Hematopoietic multipotent progenitor cell treated with erythropoietin and hydrocortisone succinate and interleukin-3 and kit ligand, for 17 days (in vitro differentiated cells): Measurements from ENCODE around the gene NT5DC2.

Experiments
- DNase-seq: peaks from one replicate; pipeline ENCODE4 v3.0.0-alpha.2; 2015; ENCODE audit warnings: low spot score

Gene NT5DC2

DNA sequence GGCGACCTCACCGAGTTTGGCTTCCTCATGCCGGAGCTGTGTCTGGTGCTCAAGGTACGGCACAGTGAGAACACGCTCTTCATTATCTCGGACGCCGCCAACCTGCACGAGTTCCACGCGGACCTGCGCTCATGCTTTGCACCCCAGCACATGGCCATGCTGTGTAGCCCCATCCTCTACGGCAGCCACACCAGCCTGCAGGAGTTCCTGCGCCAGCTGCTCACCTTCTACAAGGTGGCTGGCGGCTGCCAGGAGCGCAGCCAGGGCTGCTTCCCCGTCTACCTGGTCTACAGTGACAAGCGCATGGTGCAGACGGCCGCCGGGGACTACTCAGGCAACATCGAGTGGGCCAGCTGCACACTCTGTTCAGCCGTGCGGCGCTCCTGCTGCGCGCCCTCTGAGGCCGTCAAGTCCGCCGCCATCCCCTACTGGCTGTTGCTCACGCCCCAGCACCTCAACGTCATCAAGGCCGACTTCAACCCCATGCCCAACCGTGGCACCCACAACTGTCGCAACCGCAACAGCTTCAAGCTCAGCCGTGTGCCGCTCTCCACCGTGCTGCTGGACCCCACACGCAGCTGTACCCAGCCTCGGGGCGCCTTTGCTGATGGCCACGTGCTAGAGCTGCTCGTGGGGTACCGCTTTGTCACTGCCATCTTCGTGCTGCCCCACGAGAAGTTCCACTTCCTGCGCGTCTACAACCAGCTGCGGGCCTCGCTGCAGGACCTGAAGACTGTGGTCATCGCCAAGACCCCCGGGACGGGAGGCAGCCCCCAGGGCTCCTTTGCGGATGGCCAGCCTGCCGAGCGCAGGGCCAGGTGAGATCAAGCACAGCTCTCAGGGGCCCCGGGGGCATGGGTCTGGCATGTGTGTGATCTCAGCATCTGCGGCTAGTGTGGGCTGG lies 45.6 kb downstream of the NT5DC2 start:
- no peak for DNase-seq

DNA sequence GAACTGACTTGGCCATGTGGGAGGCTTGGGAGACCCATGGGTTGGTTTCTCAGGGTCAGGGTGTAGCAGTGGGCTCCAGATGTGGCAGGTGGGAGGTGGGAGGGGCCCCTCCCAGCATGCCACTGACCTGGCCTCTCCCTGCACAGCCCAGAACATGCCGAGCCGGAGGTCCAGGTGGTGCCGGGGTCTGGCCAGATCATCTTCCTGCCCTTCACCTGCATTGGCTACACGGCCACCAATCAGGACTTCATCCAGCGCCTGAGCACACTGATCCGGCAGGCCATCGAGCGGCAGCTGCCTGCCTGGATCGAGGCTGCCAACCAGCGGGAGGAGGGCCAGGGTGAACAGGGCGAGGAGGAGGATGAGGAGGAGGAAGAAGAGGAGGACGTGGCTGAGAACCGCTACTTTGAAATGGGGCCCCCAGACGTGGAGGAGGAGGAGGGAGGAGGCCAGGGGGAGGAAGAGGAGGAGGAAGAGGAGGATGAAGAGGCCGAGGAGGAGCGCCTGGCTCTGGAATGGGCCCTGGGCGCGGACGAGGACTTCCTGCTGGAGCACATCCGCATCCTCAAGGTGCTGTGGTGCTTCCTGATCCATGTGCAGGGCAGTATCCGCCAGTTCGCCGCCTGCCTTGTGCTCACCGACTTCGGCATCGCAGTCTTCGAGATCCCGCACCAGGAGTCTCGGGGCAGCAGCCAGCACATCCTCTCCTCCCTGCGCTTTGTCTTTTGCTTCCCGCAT lies 46.4 kb downstream of the NT5DC2 start:
- DNase-seq = no peak

DNA sequence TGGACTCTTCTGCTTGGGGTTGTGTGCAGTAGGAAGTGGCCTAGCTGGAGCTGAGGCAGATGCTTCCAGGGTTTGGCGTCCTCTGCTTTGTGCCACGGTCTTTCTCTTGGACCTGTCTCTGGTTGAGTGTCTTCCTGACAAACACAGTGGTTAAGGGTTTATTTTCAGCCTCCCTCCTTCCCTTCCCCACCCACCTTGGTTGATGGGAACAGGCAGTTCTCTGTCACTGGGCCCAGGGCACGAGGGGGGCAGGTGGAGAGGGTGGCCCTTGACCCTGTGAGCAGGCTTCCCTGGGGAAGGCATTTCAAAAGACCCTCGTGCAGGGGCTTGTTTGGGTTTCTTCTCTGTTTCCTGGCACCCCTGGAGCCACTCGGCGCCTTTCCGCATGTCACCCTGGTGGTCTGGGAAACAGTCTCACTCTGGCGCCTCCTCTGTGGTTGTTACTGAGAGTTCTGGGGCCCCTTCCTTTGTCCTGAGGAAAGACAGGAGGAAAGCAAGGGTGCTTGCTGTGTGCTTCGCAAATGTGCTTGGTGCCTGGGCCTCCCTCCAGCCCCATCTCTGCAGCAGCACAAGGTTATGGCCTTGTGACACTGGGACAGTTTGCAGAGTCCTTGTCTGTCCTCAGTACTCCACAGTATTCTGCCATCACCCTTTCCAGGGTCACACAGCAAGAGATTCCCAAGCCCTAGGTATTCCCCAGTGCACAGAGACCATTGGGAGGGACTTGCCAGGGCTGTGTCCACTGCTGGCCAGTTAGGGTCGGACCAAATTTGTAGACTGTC lies 48.8 kb downstream of the NT5DC2 start:
- DNase-seq = no peak

GRCh38 chr3:52483577-52484381 lies 49.9 kb downstream of the NT5DC2 start:
- no peak for DNase-seq

- DNase-seq = no peak
Measured at GRCh38 chr3:52483081-52483480, 50.6 kb downstream of the NT5DC2 start.

DNA sequence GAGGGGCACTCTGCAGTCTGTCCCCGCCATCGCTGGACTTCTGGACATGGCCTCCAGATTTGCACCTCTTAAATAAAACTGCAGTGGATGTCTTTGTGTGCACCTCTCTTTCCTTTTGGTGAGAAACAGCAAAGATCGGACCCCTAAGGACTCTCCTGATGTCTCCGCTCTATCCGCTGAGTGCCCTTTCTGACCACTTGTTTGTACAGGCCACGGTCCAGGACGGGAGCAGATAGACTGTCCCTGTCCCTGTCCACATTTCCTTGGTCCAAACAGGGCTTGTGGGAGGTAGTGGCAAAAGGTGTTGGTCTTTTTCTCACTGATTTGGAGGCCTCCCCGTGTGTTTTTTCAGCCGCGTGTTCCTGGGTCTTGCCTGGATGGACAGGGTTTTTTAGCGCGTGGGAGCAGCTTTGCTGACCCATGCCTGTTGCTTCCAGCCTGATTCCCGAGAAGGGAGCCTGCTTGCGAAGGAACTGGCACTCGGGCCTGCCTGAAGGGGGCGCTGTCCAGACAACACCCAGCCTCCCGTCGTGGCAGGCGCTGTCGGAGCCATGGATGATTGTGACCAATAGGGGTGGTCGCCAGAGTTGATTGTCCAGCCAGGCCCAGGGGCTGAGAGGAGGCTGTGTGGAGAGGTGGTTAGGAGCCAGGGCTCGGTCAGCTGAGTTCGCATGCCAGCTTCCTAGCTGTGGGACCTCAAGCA lies 51.7 kb downstream of the NT5DC2 start:
- DNase-seq = no peak

- no peak for DNase-seq
Measured at GRCh38 chr3:52480768-52481715, 52.6 kb downstream of the NT5DC2 start.

- DNase-seq = no peak
Measured at GRCh38 chr3:52479877-52480575, 53.6 kb downstream of the NT5DC2 start.

DNA sequence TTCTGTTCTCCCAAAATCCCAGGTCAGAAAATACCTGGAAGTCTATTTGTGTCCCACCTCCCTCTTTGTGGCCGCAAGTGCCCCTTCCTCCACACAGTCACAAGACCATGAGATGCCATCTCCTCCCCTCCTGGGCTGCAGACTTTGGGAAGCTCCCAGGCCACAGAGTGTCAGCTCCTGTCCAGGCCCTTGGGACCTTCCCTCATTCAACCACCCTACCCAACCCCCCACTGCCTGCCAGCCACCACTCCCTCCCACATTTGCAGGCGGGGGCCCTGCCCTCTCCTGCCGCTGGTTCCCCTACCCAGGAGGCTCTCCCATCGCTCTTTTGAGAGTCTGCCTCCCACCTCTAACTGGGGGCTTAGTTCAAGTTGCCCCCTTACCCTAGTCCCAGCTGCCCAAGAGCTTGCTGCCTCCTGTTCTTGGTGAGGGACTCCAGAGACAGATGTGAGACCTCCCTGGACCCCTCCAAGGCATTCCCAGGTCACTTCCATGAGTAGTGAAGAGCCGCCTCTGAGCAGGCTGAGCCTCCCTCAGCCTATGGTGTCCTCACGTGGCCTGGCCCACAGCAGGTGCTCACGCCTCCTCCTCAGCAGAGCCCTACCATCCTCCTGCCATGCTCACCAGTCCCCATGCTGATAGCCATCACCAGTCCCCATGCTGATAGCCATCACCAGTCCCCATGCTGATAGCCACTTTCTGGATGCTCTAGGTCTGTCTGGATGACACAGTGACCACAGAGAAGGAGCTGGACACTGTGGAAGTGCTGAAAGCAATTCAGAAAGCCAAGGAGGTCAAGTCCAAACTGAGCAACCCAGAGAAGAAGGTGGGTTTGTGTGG lies 54.4 kb downstream of the NT5DC2 start:
- no peak for DNase-seq

DNA sequence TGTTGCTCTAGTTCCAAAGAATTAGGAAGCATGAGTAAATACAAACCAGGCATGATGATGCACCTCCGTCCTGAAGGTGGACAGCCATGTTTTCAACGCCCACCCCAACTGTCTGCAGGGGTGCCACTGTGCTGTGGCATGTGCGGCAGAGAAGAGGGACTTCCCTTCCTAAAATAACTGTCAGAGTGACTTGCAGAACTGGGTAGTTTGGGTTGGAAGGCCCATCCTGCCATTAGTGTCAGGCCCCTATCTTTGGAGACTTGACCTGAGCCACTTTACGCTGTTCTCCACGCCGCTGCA lies 55.9 kb downstream of the NT5DC2 start:
- no peak for DNase-seq

- no peak for DNase-seq
Measured at GRCh38 chr3:52477076-52477795, 56.4 kb downstream of the NT5DC2 start.
